IMR-90 (cell line): ENCODE results near the gene MEGF6. TPM values are rescaled to one million over a fixed set of nuclear protein-coding genes. Genes with fewer than 3 reads are reported as not detected.

Experiments used
- ATAC-seq: fragments of 200-7000 bp; cut with Tn5 transposase; 2 replicates; pipeline ENCODE4 v1.9.1; 2020; ENCODE audit warnings: low read depth, mild to moderate bottlenecking, moderate library complexity
- BruUV-seq: library from RNA; stranded (reverse); fragments of 400-500 nt; replicated peaks from 2 replicates; lab custom pipeline; 2021; lab: Mats Ljungman, UMichigan
- CTCF ChIA-PET: fragments of 300-600 bp; formaldehyde crosslinking; extraction: SDS; loops from one replicate; lab custom pipeline; 2021; ENCODE audit warnings: antibody characterized with exemption; lab: Yijun Ruan, JAX
- POLR2A ChIA-PET: fragments of 300-600 bp; sonication (Branson Sonifier 250); formaldehyde crosslinking; loops from one replicate; lab custom pipeline; 2022; ENCODE audit warnings: antibody characterized with exemption; ENCODE audit not compliant: unreplicated experiment; lab: Charles Lee
- DNase-seq: peaks from one replicate; pipeline ENCODE4 v3.0.0; 2013
- H2AFZ ChIP-seq: replicated peaks from 2 replicates; pipeline ENCODE3; 2013; ENCODE audit warnings: low read length, mild to moderate bottlenecking; ENCODE audit not compliant: poor library complexity
- H2AK5ac ChIP-seq: 2 replicates; pipeline ENCODE4 v1.6.1; 2013; ENCODE audit warnings: low read depth, low read length, inconsistent platforms
- H2AK9ac ChIP-seq: replicated peaks from 2 replicates; pipeline ENCODE3; 2013; ENCODE audit warnings: mild to moderate bottlenecking, low read depth, low read length, moderate library complexity; ENCODE audit not compliant: poor library complexity
- H2BK120ac ChIP-seq: 2 replicates; pipeline ENCODE4 v1.6.1; 2013; ENCODE audit warnings: low read depth, low read length, inconsistent platforms
- H2BK15ac ChIP-seq: 3 replicates; pipeline ENCODE4 v1.6.1; 2013; ENCODE audit warnings: low read depth, low read length, inconsistent platforms
- H2BK20ac ChIP-seq: 2 replicates; pipeline ENCODE4 v1.6.1; 2013; ENCODE audit warnings: low read depth, mild to moderate bottlenecking, inconsistent platforms, low read length, moderate library complexity
- H2BK5ac ChIP-seq: 2 replicates; pipeline ENCODE4 v1.6.1; 2013; ENCODE audit warnings: mild to moderate bottlenecking, low read depth, low read length, inconsistent platforms; ENCODE audit not compliant: poor library complexity, severe bottlenecking
- H3K14ac ChIP-seq: replicated peaks from 2 replicates; pipeline ENCODE4 v1.6.1; 2013; ENCODE audit warnings: low read depth, low read length, inconsistent platforms
- H3K18ac ChIP-seq: 2 replicates; pipeline ENCODE4 v1.6.1; 2013; ENCODE audit warnings: low read depth, low read length, control low read depth
- H3K23ac ChIP-seq: 2 replicates; pipeline ENCODE4 v1.6.1; 2013; ENCODE audit warnings: low read depth, low read length, inconsistent platforms
- H3K27ac ChIP-seq: 2 replicates; pipeline ENCODE4 v1.5.1; 2013; ENCODE audit warnings: mild to moderate bottlenecking, control low read depth, low read length; ENCODE audit not compliant: insufficient read depth
- H3K27me3 ChIP-seq: 2 replicates; pipeline ENCODE4 v1.6.1; 2013; ENCODE audit warnings: low read length; ENCODE audit not compliant: control insufficient read depth, insufficient read depth
- H3K36me3 ChIP-seq: 2 replicates; pipeline ENCODE4 v1.6.1; 2013; ENCODE audit warnings: low read length, mixed read lengths; ENCODE audit not compliant: control insufficient read depth, insufficient read depth
- H3K4ac ChIP-seq: 2 replicates; pipeline ENCODE4 v1.6.1; 2013; ENCODE audit warnings: low read depth, low read length, inconsistent platforms
- H3K4me1 ChIP-seq: 2 replicates; pipeline ENCODE4 v1.6.1; 2013; ENCODE audit warnings: low read length, mixed read lengths; ENCODE audit not compliant: control insufficient read depth, insufficient read depth
- H3K4me2 ChIP-seq: 2 replicates; pipeline ENCODE4 v1.6.1; 2013; ENCODE audit warnings: low read depth, mild to moderate bottlenecking, control low read depth, low read length, moderate library complexity
- H3K4me3 ChIP-seq: 2 replicates; pipeline ENCODE4 v1.5.1; 2013; ENCODE audit warnings: low read depth, mild to moderate bottlenecking, control low read depth, low read length, moderate library complexity; ENCODE audit not compliant: insufficient read depth
- H3K56ac ChIP-seq: 2 replicates; pipeline ENCODE4 v1.6.1; 2013; ENCODE audit warnings: low read length, inconsistent platforms; ENCODE audit not compliant: insufficient read depth; ENCODE audit errors: extremely low read depth
- H3K79me1 ChIP-seq, 2 experiments: 2 replicates each; pipeline ENCODE4 v1.6.1; 2013; ENCODE audit warnings: low read length in 2 of 2, inconsistent platforms in 1 of 2, low read depth in 1 of 2
- H3K9ac ChIP-seq: 2 replicates; pipeline ENCODE4 v1.6.1; 2013; ENCODE audit warnings: low read depth, low read length, control low read depth
- H3K9me1 ChIP-seq: 2 replicates; pipeline ENCODE4 v1.6.1; 2013; ENCODE audit warnings: low read length, inconsistent platforms; ENCODE audit not compliant: insufficient read depth
- H3K9me3 ChIP-seq: 2 replicates; pipeline ENCODE4 v1.6.1; 2013; ENCODE audit warnings: low read length; ENCODE audit not compliant: control insufficient read depth, insufficient read depth
- H4K20me1 ChIP-seq: 2 replicates; pipeline ENCODE4 v1.6.1; 2013; ENCODE audit warnings: low read length, inconsistent platforms; ENCODE audit not compliant: insufficient read depth
- H4K5ac ChIP-seq: 2 replicates; pipeline ENCODE4 v1.6.1; 2013; ENCODE audit warnings: mild to moderate bottlenecking, low read depth, low read length, control low read depth
- H4K8ac ChIP-seq, 2 experiments: 2 replicates each; pipeline ENCODE4 v1.6.1; 2013; ENCODE audit warnings: low read depth in 2 of 2, low read length in 2 of 2, control low read depth in 1 of 2, inconsistent platforms in 1 of 2
- H4K91ac ChIP-seq: 2 replicates; pipeline ENCODE4 v1.6.1; 2013; ENCODE audit warnings: low read depth, low read length, inconsistent platforms; ENCODE audit not compliant: insufficient read depth
- ELK1 ChIP-seq: fragments of 150-350 bp; IDR thresholded peaks from 2 replicates; pipeline ENCODE4 v1.6.1; 2016; ENCODE audit warnings: low read depth, mild to moderate bottlenecking, low read length, moderate library complexity, borderline replicate concordance
- RAD21 ChIP-seq: IDR thresholded peaks from 2 replicates; pipeline ENCODE4 v1.6.1; 2012; ENCODE audit warnings: low read length, improper control_type of control experiment
- WGBS, 2 experiments: methylation state at CpG; one replicate each; pipeline versions ENCODE4 v1.1.5 to v1.1.7; 2013; ENCODE audit warnings: missing lambda C conversion rate in 2 of 2; ENCODE audit not compliant: insufficient read length in 1 of 2; ENCODE audit errors: extremely low coverage in 2 of 2; 5-methylcytosine and 5-hydroxymethylcytosine counted together
- dilution Hi-C: fragments of 300-500 bp; cut with HindIII; formaldehyde crosslinking; loops from one replicate; pipeline ENCODE4 v1.14.3; 2018; ENCODE audit warnings: low sequenced_read_pairs; ENCODE audit not compliant: unreplicated experiment
- in situ Hi-C: fragments of 300-500 bp; cut with MboI; formaldehyde crosslinking; loops from 3 replicates; pipeline ENCODE4 v1.14.3; 2019; ENCODE audit warnings: low sequenced_read_pairs, inconsistent platforms, mixed read lengths
- intact Hi-C: fragments of 100-400 bp; cut with micrococcal nuclease; formaldehyde crosslinking; loops from 2 replicates; pipeline ENCODE4 v1.10.0; 2022
- polyA plus RNA-seq, 3 experiments: library from polyadenylated mRNA; depleted of rRNA; stranded (reverse); fragments of >200 nt; gene quantifications; 2 replicates each; pipeline ENCODE4 v1.2.3, GENCODE V29; 2012; ENCODE audit warnings: low replicate concordance in 1 of 3
- total RNA-seq: library from RNA; depleted of rRNA; stranded (reverse); fragments of >200 nt; gene quantifications from 2 replicates; pipeline ENCODE4 v1.2.3, GENCODE V29; 2012

MEGF6 gene
- total and polyA plus RNA-seq, 2 of the 4 experiments (the other 2 are of a cell fraction) = 0.72 to 4.1 TPM

- no peak overlapping the region for H4K5ac ChIP-seq
- H2AK5ac ChIP-seq = no peak overlapping the region
- no TSS peak for BruUV-seq
- H3K56ac ChIP-seq = no peak overlapping the region
- ChIA-PET POLR2A (no interaction called here), CTCF (no interaction called here)
- TF ChIP-seq ELK1 (no peak), RAD21 (no peak)
- in situ Hi-C loops = no loop called here
- no peaks in the 10 kb centered on the region for H3K79me1 ChIP-seq
- H2AK9ac ChIP-seq = no peak overlapping the region
- H2BK20ac ChIP-seq = no peak overlapping the region
- no peak overlapping the region for H3K9ac ChIP-seq
- WGBS, 2 experiments = 91% methylated on average over 4 of the region's 10 CpGs; no CpG with 5 or more reads in 1 of the 2 experiments
- H3K9me3 ChIP-seq = no peaks in the 10 kb centered on the region
- no peak overlapping the region for H3K4ac ChIP-seq
- no peak for ATAC-seq
- H3K27ac ChIP-seq = no peak overlapping the region
- H3K23ac ChIP-seq = no peak overlapping the region
- DNase-seq = no peak
- intact Hi-C loops = no loop called here
- no peak overlapping the region for H2BK5ac ChIP-seq
- H2BK120ac ChIP-seq = no peak overlapping the region
- no peak overlapping the region for H4K8ac ChIP-seq
- no peak overlapping the region for H2BK15ac ChIP-seq
- H3K4me2 ChIP-seq = no peak overlapping the region
- peaks cover 2% of the 10 kb centered on the region; the same call in 1 of the 2 replicates for H3K27me3 ChIP-seq
- H2AFZ ChIP-seq = no peak overlapping the region
- no peaks in the 10 kb centered on the region; the same call in 1 of the 2 replicates for H4K20me1 ChIP-seq
- dilution Hi-C loops = no loop called here
- H3K14ac ChIP-seq = no peak overlapping the region
- H3K36me3 ChIP-seq = no peaks in the 10 kb centered on the region
- H3K18ac ChIP-seq = no peak overlapping the region
- H4K91ac ChIP-seq = no peak overlapping the region
- no peak overlapping the region for H3K4me3 ChIP-seq
- H3K4me1 ChIP-seq = no peaks in the 10 kb centered on the region
- H3K9me1 ChIP-seq = no peaks in the 10 kb centered on the region
Measured at GRCh38 chr1:3593745-3594144, 17.6 kb downstream of the MEGF6 start.
